ENCODE measurements around the gene C3. TPM values are rescaled to one million over a fixed set of nuclear protein-coding genes. Genes with fewer than 3 reads are reported as not detected.

Gene C3
- total RNA-seq, 5 donors from 2014 or later (not counting 1 experiment from before 2014, with no cell fraction given) = 1.1 to 10.6 (median 7.6) TPM; not detected in 1

GRCh38 chr19:6717441-6717971 lies 2.9 kb downstream of the C3 start:
- no peak overlapping the region for H3K27ac ChIP-seq (ENCODE audit: low read length)
- peaks cover 0 to 5% of the 10 kb centered on the region in 2 experiments for H3K27me3 ChIP-seq (replicated peaks in 1 of 2; ENCODE audit: control insufficient read depth in 2 of 2, extremely low read depth in 1 of 2, insufficient read depth in 2 of 2, low read length in 1 of 2)
- H3K27me3 Mint-ChIP-seq = peaks cover 0 to 4% of the 10 kb centered on the region in 2 donors
- no peak for DNase-seq
- no peaks in the 10 kb centered on the region for H3K36me3 Mint-ChIP-seq
- peaks cover 2 to 31% (median 15%) of the 10 kb centered on the region in 3 donors for H3K4me1 Mint-ChIP-seq
- H3K36me3 ChIP-seq (ENCODE audit: control insufficient read depth in 2 of 2, extremely low read depth in 1 of 2, insufficient read depth in 1 of 2, low read length in 1 of 2) = no peaks in the 10 kb centered on the region
- ChIA-PET POLR2A (no interaction called here), CTCF (no interaction called here)
- no peaks in the 10 kb centered on the region for H3K9me3 Mint-ChIP-seq
- H3K4me3 ChIP-seq (ENCODE audit: control insufficient read depth in 1 of 2, extremely low read depth in 1 of 2, low read length in 1 of 2) = no peak overlapping the region
- H3K4me3 Mint-ChIP-seq = no peak overlapping the region
- 73% methylated on average over 4 of the region's 4 CpGs for WGBS (ENCODE audit: insufficient coverage)
- no peak overlapping the region for H3K27ac Mint-ChIP-seq
- H3K9me3 ChIP-seq = no peaks in the 10 kb centered on the region
- H3K4me1 ChIP-seq (ENCODE audit: control insufficient read depth in 1 of 2, extremely low read depth in 1 of 2, insufficient read depth in 2 of 2, low read length in 2 of 2) = no peaks in the 10 kb centered on the region
- ATAC-seq (replicated peaks in 1 of 4) = no peak

- H3K27ac ChIP-seq (ENCODE audit: low read length) = no peak overlapping the region
- H3K4me1 Mint-ChIP-seq = peaks cover 0 to 30% (median 10%) of the 10 kb centered on the region in 3 donors
- ATAC-seq (replicated peaks in 1 of 4) (no peak), DNase-seq (no peak)
- no peak overlapping the region for H3K27ac Mint-ChIP-seq
- ChIA-PET POLR2A (no interaction called here), CTCF (no interaction called here)
- no peaks in the 10 kb centered on the region for H3K9me3 ChIP-seq
- H3K9me3 Mint-ChIP-seq = no peaks in the 10 kb centered on the region
- 85% methylated on average over 10 of the region's 10 CpGs for WGBS (ENCODE audit: insufficient coverage)
- no peak overlapping the region for H3K4me3 Mint-ChIP-seq
- peaks cover 0 to 5% of the 10 kb centered on the region in 2 donors for H3K27me3 Mint-ChIP-seq
- H3K36me3 Mint-ChIP-seq = no peaks in the 10 kb centered on the region
- H3K4me1 ChIP-seq (ENCODE audit: control insufficient read depth in 1 of 2, extremely low read depth in 1 of 2, insufficient read depth in 2 of 2, low read length in 2 of 2) = no peaks in the 10 kb centered on the region
- peaks cover 0 to 5% of the 10 kb centered on the region in 2 experiments for H3K27me3 ChIP-seq (replicated peaks in 1 of 2; ENCODE audit: control insufficient read depth in 2 of 2, extremely low read depth in 1 of 2, insufficient read depth in 2 of 2, low read length in 1 of 2)
- no peaks in the 10 kb centered on the region for H3K36me3 ChIP-seq (ENCODE audit: control insufficient read depth in 2 of 2, extremely low read depth in 1 of 2, insufficient read depth in 1 of 2, low read length in 1 of 2)
- no peak overlapping the region for H3K4me3 ChIP-seq (ENCODE audit: control insufficient read depth in 1 of 2, extremely low read depth in 1 of 2, low read length in 1 of 2)
Measured at GRCh38 chr19:6717036-6717435, 3.4 kb downstream of the C3 start.

GRCh38 chr19:6716610-6716970 lies 3.9 kb downstream of the C3 start:
- ChIA-PET POLR2A (no interaction called here), CTCF (no interaction called here)
- H3K4me1 ChIP-seq (ENCODE audit: control insufficient read depth in 1 of 2, extremely low read depth in 1 of 2, insufficient read depth in 2 of 2, low read length in 2 of 2) = no peaks in the 10 kb centered on the region
- no peaks in the 10 kb centered on the region for H3K36me3 Mint-ChIP-seq
- no peak overlapping the region for H3K27ac Mint-ChIP-seq
- H3K4me3 Mint-ChIP-seq = no peak overlapping the region
- no peaks in the 10 kb centered on the region for H3K36me3 ChIP-seq (ENCODE audit: control insufficient read depth in 2 of 2, extremely low read depth in 1 of 2, insufficient read depth in 1 of 2, low read length in 1 of 2)
- no peak for ATAC-seq (replicated peaks in 1 of 4)
- H3K4me3 ChIP-seq (ENCODE audit: control insufficient read depth in 1 of 2, extremely low read depth in 1 of 2, low read length in 1 of 2) = no peak overlapping the region
- DNase-seq = no peak
- H3K4me1 Mint-ChIP-seq = peaks cover 0 to 26% (median 6%) of the 10 kb centered on the region in 3 donors
- H3K27ac ChIP-seq (ENCODE audit: low read length) = no peak overlapping the region
- H3K27me3 Mint-ChIP-seq = peaks cover 0 to 5% of the 10 kb centered on the region in 2 donors
- peaks cover 0 to 7% of the 10 kb centered on the region in 2 experiments for H3K27me3 ChIP-seq (replicated peaks in 1 of 2; ENCODE audit: control insufficient read depth in 2 of 2, extremely low read depth in 1 of 2, insufficient read depth in 2 of 2, low read length in 1 of 2)
- WGBS (ENCODE audit: insufficient coverage) = 81% methylated on average over 3 of the region's 6 CpGs
- no peaks in the 10 kb centered on the region for H3K9me3 Mint-ChIP-seq
- no peaks in the 10 kb centered on the region for H3K9me3 ChIP-seq

GRCh38 chr19:6714749-6715555 lies 5.5 kb downstream of the C3 start:
- no peak overlapping the region for H3K27ac Mint-ChIP-seq

GRCh38 chr19:6713773-6714692 lies 6.4 kb downstream of the C3 start:
- ChIA-PET POLR2A (no interaction called here), CTCF (no interaction called here)
- Mint-ChIP-seq H3K36me3 (no peaks in the 10 kb centered on the region), H3K27me3 (peaks cover 22 to 27% of the 10 kb centered on the region in 2 donors), H3K4me3 (no peak overlapping the region), H3K4me1 (peaks cover 10 to 34% (median 12%) of the 10 kb centered on the region in 3 donors), H3K27ac (no peak overlapping the region), H3K9me3 (no peaks in the 10 kb centered on the region)
- DNase-seq (no peak), ATAC-seq (replicated peaks in 1 of 4) (no peak)
- WGBS (ENCODE audit: insufficient coverage) = 76% methylated on average over 14 of the region's 24 CpGs
- H3K27me3 ChIP-seq (replicated peaks in 1 of 2; ENCODE audit: control insufficient read depth in 2 of 2, extremely low read depth in 1 of 2, insufficient read depth in 2 of 2, low read length in 1 of 2) = peaks cover 0 to 32% of the 10 kb centered on the region in 2 experiments
- H3K27ac ChIP-seq (ENCODE audit: low read length) = no peak overlapping the region
- no peaks in the 10 kb centered on the region for H3K9me3 ChIP-seq
- no peaks in the 10 kb centered on the region for H3K36me3 ChIP-seq (ENCODE audit: control insufficient read depth in 2 of 2, extremely low read depth in 1 of 2, insufficient read depth in 1 of 2, low read length in 1 of 2)
- H3K4me1 ChIP-seq (ENCODE audit: control insufficient read depth in 1 of 2, extremely low read depth in 1 of 2, insufficient read depth in 2 of 2, low read length in 2 of 2) = peaks cover 0 to 7% of the 10 kb centered on the region in 2 experiments
- H3K4me3 ChIP-seq (ENCODE audit: control insufficient read depth in 1 of 2, extremely low read depth in 1 of 2, low read length in 1 of 2) = no peak overlapping the region

More at GRCh38 chr19:6714749-6715555, 5.5 kb downstream of the C3 start:
- ChIA-PET CTCF (no interaction called here), POLR2A (interaction anchor here in 1 of 2 donors (0.7 kb wide), 1 partner anchor 59 kb away, joined by 4 read pairs; no protein-coding TSS in a partner anchor)
- Histone ChIP-seq H3K4me1 (ENCODE audit: control insufficient read depth in 1 of 2, extremely low read depth in 1 of 2, insufficient read depth in 2 of 2, low read length in 2 of 2) (peaks cover 0 to 7% of the 10 kb centered on the region in 2 experiments), H3K4me3 (ENCODE audit: control insufficient read depth in 1 of 2, extremely low read depth in 1 of 2, low read length in 1 of 2) (no peak overlapping the region), H3K27me3 (replicated peaks in 1 of 2; ENCODE audit: control insufficient read depth in 2 of 2, extremely low read depth in 1 of 2, insufficient read depth in 2 of 2, low read length in 1 of 2) (peaks cover 0 to 23% of the 10 kb centered on the region in 2 experiments), H3K36me3 (ENCODE audit: control insufficient read depth in 2 of 2, extremely low read depth in 1 of 2, insufficient read depth in 1 of 2, low read length in 1 of 2) (no peaks in the 10 kb centered on the region), H3K27ac (ENCODE audit: low read length) (no peak overlapping the region), H3K9me3 (no peaks in the 10 kb centered on the region)
- peaks cover 14 to 19% of the 10 kb centered on the region in 2 donors for H3K27me3 Mint-ChIP-seq
- 81% methylated on average over 6 of the region's 11 CpGs for WGBS (ENCODE audit: insufficient coverage)
- H3K4me1 Mint-ChIP-seq = peaks cover 10 to 39% (median 16%) of the 10 kb centered on the region in 3 donors
- no peak for DNase-seq
- H3K36me3 Mint-ChIP-seq = no peaks in the 10 kb centered on the region
- no peak overlapping the region for H3K4me3 Mint-ChIP-seq
- ATAC-seq (replicated peaks in 1 of 4) = no peak
- H3K9me3 Mint-ChIP-seq = no peaks in the 10 kb centered on the region

Data from T-cell (primary cell).